H9 (cell line): ENCODE results near the gene RNF157. TPM values are rescaled to one million over a fixed set of nuclear protein-coding genes. Genes with fewer than 3 reads are reported as not detected.

Source experiments
- DNase-seq: peaks from one replicate; pipeline ENCODE4 v3.0.0-alpha.2; 2017
- H2AFZ ChIP-seq: one replicate; pipeline ENCODE4 v1.6.1; 2013; ENCODE audit warnings: mild to moderate bottlenecking, low read length, control low read depth, moderate library complexity
- H2AK5ac ChIP-seq: 2 replicates; pipeline ENCODE4 v1.6.1; 2013; ENCODE audit warnings: low read length, control low read depth, mixed read lengths; ENCODE audit not compliant: insufficient read length
- H2BK120ac ChIP-seq: one replicate; pipeline ENCODE4 v1.6.1; 2013; ENCODE audit warnings: low read depth, mild to moderate bottlenecking, low read length, control low read depth, inconsistent platforms; ENCODE audit not compliant: poor library complexity, severe bottlenecking
- H2BK12ac ChIP-seq: 2 replicates; pipeline ENCODE4 v1.6.1; 2013; ENCODE audit warnings: low read length, control low read depth, mixed read lengths, low read depth; ENCODE audit not compliant: insufficient read length
- H2BK15ac ChIP-seq: 2 replicates; pipeline ENCODE4 v1.6.1; 2013; ENCODE audit warnings: low read depth, low read length, control low read depth
- H2BK20ac ChIP-seq: one replicate; pipeline ENCODE4 v1.6.1; 2013; ENCODE audit warnings: low read depth, mild to moderate bottlenecking, low read length, control low read depth, inconsistent platforms; ENCODE audit not compliant: poor library complexity, severe bottlenecking
- H2BK5ac ChIP-seq: 2 replicates; pipeline ENCODE4 v1.6.1; 2013; ENCODE audit warnings: low read length, control low read depth, mixed read lengths; ENCODE audit not compliant: insufficient read length
- H3K14ac ChIP-seq: 2 replicates; pipeline ENCODE4 v1.6.1; 2013; ENCODE audit warnings: low read length, control low read depth; ENCODE audit not compliant: insufficient read depth
- H3K18ac ChIP-seq: 2 replicates; pipeline ENCODE4 v1.6.1; 2013; ENCODE audit warnings: low read depth, mild to moderate bottlenecking, mixed read lengths, low read length, control low read depth; ENCODE audit not compliant: insufficient read length
- H3K23ac ChIP-seq: 2 replicates; pipeline ENCODE4 v1.6.1; 2013; ENCODE audit warnings: low read length, control low read depth, mixed read lengths, low read depth; ENCODE audit not compliant: insufficient read length
- H3K23me2 ChIP-seq: 2 replicates; pipeline ENCODE4 v1.6.1; 2013; ENCODE audit warnings: low read depth, mild to moderate bottlenecking, mixed read lengths, low read length, control low read depth; ENCODE audit not compliant: insufficient read length, poor library complexity, severe bottlenecking
- H3K27ac ChIP-seq: 2 replicates; pipeline ENCODE4 v1.5.1; 2013; ENCODE audit warnings: low read length, control low read depth, mixed read lengths, low read depth; ENCODE audit not compliant: insufficient read length
- H3K27me3 ChIP-seq: 2 replicates; pipeline ENCODE4 v1.6.1; 2013; ENCODE audit warnings: low read length, control low read depth, inconsistent platforms; ENCODE audit not compliant: insufficient read depth
- H3K4ac ChIP-seq: 2 replicates; pipeline ENCODE4 v1.6.1; 2013; ENCODE audit warnings: low read depth, mild to moderate bottlenecking, control low read depth, inconsistent platforms, low read length, moderate library complexity
- H3K4me1 ChIP-seq: 2 replicates; pipeline ENCODE4 v1.6.1; 2013; ENCODE audit warnings: low read length, control low read depth, inconsistent platforms; ENCODE audit not compliant: insufficient read depth
- H3K4me2 ChIP-seq: 2 replicates; pipeline ENCODE4 v1.6.1; 2013; ENCODE audit warnings: low read length, control low read depth, mixed read lengths; ENCODE audit not compliant: insufficient read length, insufficient read depth
- H3K56ac ChIP-seq: 2 replicates; pipeline ENCODE4 v1.6.1; 2013; ENCODE audit warnings: low read depth, mild to moderate bottlenecking, mixed read lengths, low read length, control low read depth; ENCODE audit not compliant: insufficient read length
- H3K79me1 ChIP-seq: 2 replicates; pipeline ENCODE4 v1.6.1; 2013; ENCODE audit warnings: low read depth, mild to moderate bottlenecking, moderate library complexity, low read length, control low read depth, inconsistent platforms; ENCODE audit not compliant: insufficient read depth, poor library complexity, severe bottlenecking
- H3K79me2 ChIP-seq: 2 replicates; pipeline ENCODE4 v1.6.1; 2013; ENCODE audit warnings: low read length, control low read depth, inconsistent platforms; ENCODE audit not compliant: insufficient read depth
- H3K9ac ChIP-seq: 2 replicates; pipeline ENCODE4 v1.6.1; 2013; ENCODE audit warnings: low read length, control low read depth, mixed read lengths; ENCODE audit not compliant: insufficient read length; ENCODE audit errors: extremely low read depth
- H3K9me3 ChIP-seq: one replicate; pipeline ENCODE4 v1.6.1; 2013; ENCODE audit warnings: low read depth, low read length, inconsistent platforms; ENCODE audit not compliant: control insufficient read depth
- H3T11ph ChIP-seq: one replicate; pipeline ENCODE4 v1.6.1; 2013; ENCODE audit warnings: mild to moderate bottlenecking, low read length, control low read depth, inconsistent platforms
- H4K20me1 ChIP-seq: one replicate; pipeline ENCODE4 v1.6.1; 2013; ENCODE audit not compliant: control insufficient read depth, insufficient read length, insufficient read depth
- H4K5ac ChIP-seq: 2 replicates; pipeline ENCODE4 v1.6.1; 2013; ENCODE audit warnings: low read depth, mild to moderate bottlenecking, mixed read lengths, low read length, control low read depth; ENCODE audit not compliant: insufficient read length
- H4K8ac ChIP-seq: replicated peaks from 2 replicates; pipeline ENCODE4 v1.6.1; 2013; ENCODE audit warnings: low read length, control low read depth, mixed read lengths, low read depth; ENCODE audit not compliant: insufficient read length
- H4K91ac ChIP-seq: 2 replicates; pipeline ENCODE4 v1.6.1; 2013; ENCODE audit warnings: low read depth, mild to moderate bottlenecking, moderate library complexity, mixed read lengths, low read length, control low read depth; ENCODE audit not compliant: insufficient read length
- H3K27ac Mint-ChIP-seq, 3 experiments: 2 replicates in 2 of 3; 3 replicates in 1 of 3; pipeline ENCODE4 v1.8.0; 2020 to 2021; ENCODE audit warnings: mixed read lengths in 3 of 3, mild to moderate bottlenecking in 1 of 3, moderate library complexity in 1 of 3
- H3K27me3 Mint-ChIP-seq: 2 replicates; pipeline ENCODE4 v1.8.0; 2021; ENCODE audit warnings: low read depth, mild to moderate bottlenecking, moderate library complexity, mixed read lengths
- H3K36me3 Mint-ChIP-seq, 3 experiments: 2 replicates in 2 of 3; 3 replicates in 1 of 3; pipeline ENCODE4 v1.8.0; 2020 to 2021; ENCODE audit warnings: low read depth in 3 of 3, mixed read lengths in 3 of 3; ENCODE audit not compliant: insufficient read depth in 1 of 3
- H3K4me1 Mint-ChIP-seq, 2 experiments: 2 replicates each; pipeline ENCODE4 v1.8.0; 2020; ENCODE audit warnings: mixed read lengths in 2 of 2
- H3K4me3 Mint-ChIP-seq, 2 experiments: 2 replicates in 1 of 2; 3 replicates in 1 of 2; pipeline ENCODE4 v1.8.0; 2020 to 2021; ENCODE audit warnings: mild to moderate bottlenecking in 2 of 2, mixed read lengths in 2 of 2, moderate library complexity in 1 of 2
- H3K9me3 Mint-ChIP-seq, 2 experiments: 2 replicates in 1 of 2; 3 replicates in 1 of 2; pipeline ENCODE4 v1.8.0; 2020; ENCODE audit warnings: mild to moderate bottlenecking in 2 of 2, mixed read lengths in 2 of 2, moderate library complexity in 1 of 2
- WGBS: extraction: QIAGEN DNeasy Blood & Tissue Kit; methylation state at CpG from one replicate; pipeline ENCODE4 v1.1.7; 2013; ENCODE audit warnings: missing lambda C conversion rate, low lambda C conversion rate, mixed read lengths; ENCODE audit not compliant: insufficient read length; ENCODE audit errors: extremely low coverage; 5-methylcytosine and 5-hydroxymethylcytosine counted together
- total RNA-seq: library from RNA; stranded (reverse); gene quantifications from 2 replicates; pipeline ENCODE4 v1.2.1, GENCODE V29; 2021
- TF ChIP-seq, protein P1 (sequence below): fragments of 200-600 bp; sonication (generic); conservative IDR thresholded peaks from 3 replicates; pipeline ENCODE4 v1.8.0; 2021; ENCODE audit warnings: antibody characterized with exemption, mild to moderate bottlenecking

RNF157 gene
- total RNA-seq, 1 experiment from 2014 or later, result 9.9 TPM

DNA sequence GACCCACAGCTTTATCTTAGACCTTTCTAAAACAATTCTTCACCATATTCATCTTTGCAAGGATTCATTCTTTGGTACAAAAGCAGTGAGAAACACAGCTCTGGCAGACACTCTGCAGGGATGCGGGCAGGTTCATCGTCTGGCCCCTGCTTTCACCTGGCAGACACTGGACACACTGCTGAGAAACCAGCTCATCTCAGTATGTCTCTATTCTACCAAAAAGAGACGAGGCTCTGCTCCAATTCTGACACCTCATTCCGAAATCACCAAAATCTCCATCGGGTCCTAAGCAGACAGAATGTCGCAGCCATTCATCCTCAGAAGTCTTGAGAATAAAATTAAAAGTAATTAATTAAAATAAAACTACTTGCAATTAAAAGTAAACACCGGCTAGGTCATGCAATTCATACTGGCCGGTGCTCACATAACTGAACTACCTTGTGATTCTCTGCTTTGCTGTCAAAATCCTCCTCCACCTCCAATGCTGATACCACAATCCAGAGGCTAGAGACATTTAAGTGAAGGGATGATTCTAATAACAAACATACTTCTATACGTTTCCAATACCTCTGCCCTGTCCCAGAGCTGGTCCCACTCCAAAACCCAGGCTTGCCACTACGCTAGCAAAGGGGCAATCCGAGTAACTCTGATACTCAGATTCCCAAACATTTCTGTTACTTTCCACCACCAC is 1.3 kb downstream of the RNF157 start:
- Mint-ChIP-seq H3K9me3 (no peaks in the 10 kb centered on the region; a peak in 1 of 5 replicates), H3K27me3 (peaks cover 67% of the 10 kb centered on the region), H3K36me3 (no peaks in the 10 kb centered on the region; a peak in 1 of 7 replicates), H3K4me3 (peak overlapping the region; percentile 33 to 75; a peak in 4 of 5 replicates), H3K27ac (no peak overlapping the region), H3K4me1 (peaks cover 8 to 10% of the 10 kb centered on the region in 2 experiments)
- Histone ChIP-seq H3K23ac (no peak overlapping the region), H2BK5ac (no peak overlapping the region), H3K4ac (no peak overlapping the region), H2BK15ac (no peak overlapping the region), H2AFZ (no peak overlapping the region), H3K9ac (no peak overlapping the region), H3K23me2 (peaks cover 8% of the 10 kb centered on the region), H3K4me2 (peak overlapping the region; percentile 47), H3K9me3 (no peaks in the 10 kb centered on the region), H4K8ac (no peak overlapping the region), H2BK20ac (no peak overlapping the region), H3K56ac (no peak overlapping the region), H2BK120ac (no peak overlapping the region), H3K79me2 (no peaks in the 10 kb centered on the region), H3K18ac (no peak overlapping the region), H3K4me1 (no peaks in the 10 kb centered on the region), H3K14ac (no peak overlapping the region), H3K79me1 (no peaks in the 10 kb centered on the region), H3T11ph (no peak overlapping the region), H4K5ac (no peak overlapping the region), H4K20me1 (no peaks in the 10 kb centered on the region), H3K27ac (no peak overlapping the region), H2AK5ac (no peak overlapping the region), H3K27me3 (peaks cover 10% of the 10 kb centered on the region), H4K91ac (no peak overlapping the region), H2BK12ac (no peak overlapping the region)
- DNase-seq, result no peak
- WGBS, result no CpG with 5 or more reads among the region's 11 CpGs
- TF ChIP-seq, protein P1, sequence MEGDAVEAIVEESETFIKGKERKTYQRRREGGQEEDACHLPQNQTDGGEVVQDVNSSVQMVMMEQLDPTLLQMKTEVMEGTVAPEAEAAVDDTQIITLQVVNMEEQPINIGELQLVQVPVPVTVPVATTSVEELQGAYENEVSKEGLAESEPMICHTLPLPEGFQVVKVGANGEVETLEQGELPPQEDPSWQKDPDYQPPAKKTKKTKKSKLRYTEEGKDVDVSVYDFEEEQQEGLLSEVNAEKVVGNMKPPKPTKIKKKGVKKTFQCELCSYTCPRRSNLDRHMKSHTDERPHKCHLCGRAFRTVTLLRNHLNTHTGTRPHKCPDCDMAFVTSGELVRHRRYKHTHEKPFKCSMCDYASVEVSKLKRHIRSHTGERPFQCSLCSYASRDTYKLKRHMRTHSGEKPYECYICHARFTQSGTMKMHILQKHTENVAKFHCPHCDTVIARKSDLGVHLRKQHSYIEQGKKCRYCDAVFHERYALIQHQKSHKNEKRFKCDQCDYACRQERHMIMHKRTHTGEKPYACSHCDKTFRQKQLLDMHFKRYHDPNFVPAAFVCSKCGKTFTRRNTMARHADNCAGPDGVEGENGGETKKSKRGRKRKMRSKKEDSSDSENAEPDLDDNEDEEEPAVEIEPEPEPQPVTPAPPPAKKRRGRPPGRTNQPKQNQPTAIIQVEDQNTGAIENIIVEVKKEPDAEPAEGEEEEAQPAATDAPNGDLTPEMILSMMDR, result no peak
